Measurements from ENCODE around the gene ADAM8. TPM values are rescaled to one million over a fixed set of nuclear protein-coding genes. Genes with fewer than 3 reads are reported as not detected.
"Not testable (repeated sequence)": the region's sequence is repeated elsewhere in the genome, so short reads cannot be mapped to it uniquely, and the experiment has no call there.

The ADAM8 gene
- total and polyA plus RNA-seq, 8 donors = 2.0 to 9.8 (median 6.2) TPM

DNA sequence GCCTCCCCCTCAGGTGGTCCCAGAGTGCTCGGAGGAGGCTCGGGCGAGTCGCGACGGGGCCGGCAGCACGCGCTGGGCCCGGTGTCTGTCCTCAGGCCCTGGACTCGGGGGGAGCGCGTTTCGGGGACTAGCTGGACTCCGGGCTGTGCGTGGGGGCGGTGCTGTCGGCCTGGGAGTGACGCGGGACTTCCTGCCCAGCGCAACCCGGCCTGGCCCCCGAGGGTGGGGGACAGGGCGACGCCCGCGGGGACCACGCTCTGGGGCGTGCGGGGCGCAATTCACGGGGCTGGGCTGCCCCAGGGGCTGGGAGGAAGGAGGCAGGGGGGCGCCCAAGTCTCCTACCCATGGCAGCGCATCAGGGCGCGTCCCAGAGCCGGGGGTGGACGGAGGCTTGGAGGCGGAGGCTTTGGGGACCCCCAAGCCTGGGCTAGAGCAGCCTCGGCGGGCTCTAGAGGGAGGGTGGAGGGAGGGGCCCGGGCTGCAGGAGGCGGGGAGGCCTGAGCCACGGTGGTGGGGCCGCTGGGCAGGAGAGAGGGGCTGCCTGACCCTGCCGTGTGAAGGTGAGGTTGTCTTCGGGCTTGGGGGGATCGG is 41.3 kb downstream of the ADAM8 start:
- DNase-seq (no peak), ATAC-seq (peak in 2 of 4 donors; percentile 42 to 56), FAIRE-seq (no peak)
- peaks cover 0 to 4% (median 0%) of the 10 kb centered on the region in 3 donors for H3K4me1 ChIP-seq
- H3K27me3 ChIP-seq = peaks cover 0 to 26% (median 4%) of the 10 kb centered on the region in 4 donors
- TF ChIP-seq, protein P1, sequence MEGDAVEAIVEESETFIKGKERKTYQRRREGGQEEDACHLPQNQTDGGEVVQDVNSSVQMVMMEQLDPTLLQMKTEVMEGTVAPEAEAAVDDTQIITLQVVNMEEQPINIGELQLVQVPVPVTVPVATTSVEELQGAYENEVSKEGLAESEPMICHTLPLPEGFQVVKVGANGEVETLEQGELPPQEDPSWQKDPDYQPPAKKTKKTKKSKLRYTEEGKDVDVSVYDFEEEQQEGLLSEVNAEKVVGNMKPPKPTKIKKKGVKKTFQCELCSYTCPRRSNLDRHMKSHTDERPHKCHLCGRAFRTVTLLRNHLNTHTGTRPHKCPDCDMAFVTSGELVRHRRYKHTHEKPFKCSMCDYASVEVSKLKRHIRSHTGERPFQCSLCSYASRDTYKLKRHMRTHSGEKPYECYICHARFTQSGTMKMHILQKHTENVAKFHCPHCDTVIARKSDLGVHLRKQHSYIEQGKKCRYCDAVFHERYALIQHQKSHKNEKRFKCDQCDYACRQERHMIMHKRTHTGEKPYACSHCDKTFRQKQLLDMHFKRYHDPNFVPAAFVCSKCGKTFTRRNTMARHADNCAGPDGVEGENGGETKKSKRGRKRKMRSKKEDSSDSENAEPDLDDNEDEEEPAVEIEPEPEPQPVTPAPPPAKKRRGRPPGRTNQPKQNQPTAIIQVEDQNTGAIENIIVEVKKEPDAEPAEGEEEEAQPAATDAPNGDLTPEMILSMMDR (IDR thresholded peaks at IDR 0.05) = no peak
- H3K27ac ChIP-seq = no peak overlapping the region
- no peaks in the 10 kb centered on the region for H3K36me3 ChIP-seq
- WGBS, 2 donors = 5% methylated on average over 40 to 48 of the region's 48 CpGs
- intact Hi-C loops (cut with DNase I) = no loop called here
- H3K4me3 ChIP-seq = peak overlapping the region in 1 of 4 donors; percentile 14
- no peaks in the 10 kb centered on the region for H3K9me3 ChIP-seq

DNA sequence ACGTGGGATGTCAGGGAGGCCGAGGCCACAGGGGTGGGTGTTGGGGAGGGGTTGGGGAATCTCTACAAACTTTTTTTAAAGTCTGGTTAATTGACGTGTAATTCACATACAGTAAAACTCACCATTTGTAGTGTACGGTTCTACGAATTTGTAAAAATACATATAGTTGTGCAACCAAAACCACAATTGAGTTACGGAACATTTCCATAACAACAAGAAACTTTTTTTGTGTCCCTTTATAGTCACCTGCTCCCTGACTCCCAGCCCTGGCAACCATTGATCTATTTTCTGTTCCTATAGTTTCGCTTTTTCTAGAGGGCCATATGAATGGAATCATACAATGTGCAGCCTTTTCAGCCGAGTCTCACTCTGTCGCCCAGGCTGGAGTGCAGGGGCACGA is 41.9 kb downstream of the ADAM8 start:
- intact Hi-C loops (cut with DNase I); H3K36me3 ChIP-seq; DNase-seq; ATAC-seq; H3K4me3 ChIP-seq; H3K27ac ChIP-seq; FAIRE-seq; H3K9me3 ChIP-seq; H3K4me1 ChIP-seq: not testable (repeated sequence)
- H3K27me3 ChIP-seq = peaks cover 0 to 24% (median 5%) of the 10 kb centered on the region in 4 donors
- 50 to 54% methylated on average over 7 to 8 of the region's 10 CpGs for whole genome bisulfite sequencing, 2 donors

- Histone ChIP-seq H3K9me3 (no peaks in the 10 kb centered on the region), H3K36me3 (no peaks in the 10 kb centered on the region), H3K27ac (no peak overlapping the region), H3K27me3 (peaks cover 0 to 29% (median 5%) of the 10 kb centered on the region in 4 donors), H3K4me1 (peaks cover 0 to 4% (median 0%) of the 10 kb centered on the region in 3 donors), H3K4me3 (no peak overlapping the region)
- intact Hi-C loops (cut with DNase I) = no loop called here
- 39 to 52% methylated on average over 11 of the region's 11 CpGs for WGBS, 2 donors
- TF ChIP-seq, protein P1 (IDR thresholded peaks at IDR 0.05) = no peak
- ATAC-seq = no peak
- no peak for DNase-seq
- FAIRE-seq = no peak
Measured at GRCh38 chr10:133231946-133232574, 44.6 kb downstream of the ADAM8 start.

DNA sequence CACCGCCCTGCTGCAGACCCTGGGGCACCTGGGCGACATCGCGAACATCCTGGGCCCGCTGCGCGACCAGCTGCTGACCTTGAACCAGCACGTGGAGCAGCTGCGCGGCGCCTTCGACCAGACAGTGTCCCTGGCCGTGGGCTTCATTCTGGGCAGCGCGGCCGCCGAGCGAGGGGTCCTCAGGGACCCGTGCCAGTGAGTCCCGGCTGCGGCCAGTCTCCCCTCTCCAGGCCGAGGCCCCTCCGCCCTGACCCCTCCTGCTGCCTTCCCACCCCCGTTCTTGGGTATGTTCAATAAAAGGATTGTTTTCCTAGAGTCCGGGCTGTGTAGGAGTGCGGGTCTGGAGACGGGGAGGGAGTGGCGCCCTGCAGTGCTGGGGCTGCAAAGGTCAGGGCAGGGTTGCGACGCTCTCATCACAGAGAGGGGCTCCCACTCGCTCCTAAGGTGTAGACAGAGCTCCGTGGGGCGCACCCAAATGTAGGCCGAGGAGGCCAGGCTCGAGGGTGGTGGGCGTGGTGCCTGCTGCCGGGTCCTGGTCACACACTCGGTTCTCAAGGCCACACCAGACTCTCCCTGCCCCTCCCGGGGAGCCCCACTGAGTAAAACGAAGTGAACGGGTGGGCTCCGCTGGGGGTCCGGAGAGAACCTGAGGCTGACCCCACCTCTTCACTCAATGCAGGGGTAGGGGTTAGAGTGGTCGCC is 45.3 kb downstream of the ADAM8 start:
- TF ChIP-seq, protein P1 (IDR thresholded peaks at IDR 0.05) = no peak
- Histone ChIP-seq H3K4me3 (no peak overlapping the region), H3K4me1 (peaks cover 0 to 2% (median 0%) of the 10 kb centered on the region in 3 donors), H3K36me3 (no peaks in the 10 kb centered on the region), H3K9me3 (no peaks in the 10 kb centered on the region), H3K27ac (no peak overlapping the region), H3K27me3 (peaks cover 0 to 25% (median 5%) of the 10 kb centered on the region in 4 donors)
- intact Hi-C loops (cut with DNase I) = no loop called here
- WGBS, 2 donors = 8 to 23% methylated on average over 32 to 44 of the region's 44 CpGs
- FAIRE-seq (no peak), DNase-seq (no peak), ATAC-seq (no peak)

- H3K4me3 ChIP-seq = peak overlapping the region in 1 of 4 donors; percentile 18
- intact Hi-C loops (cut with DNase I) = no loop called here
Measured at GRCh38 chr10:133230387-133231195, 46.1 kb downstream of the ADAM8 start.

More at GRCh38 chr10:133230387-133231195, 46.1 kb downstream of the ADAM8 start:
- no peak for DNase-seq
- no peak for ATAC-seq
- FAIRE-seq = no peak
- no peaks in the 10 kb centered on the region for H3K9me3 ChIP-seq
- no peaks in the 10 kb centered on the region for H3K4me1 ChIP-seq
- H3K36me3 ChIP-seq = no peaks in the 10 kb centered on the region
- TF ChIP-seq, protein P1 (IDR thresholded peaks at IDR 0.05) = no peak
- 3% methylated on average over 67 to 122 of the region's 122 CpGs for WGBS, 2 donors
- H3K27me3 ChIP-seq = peaks cover 0 to 25% (median 5%) of the 10 kb centered on the region in 4 donors
- H3K27ac ChIP-seq = no peak overlapping the region

Measured in pancreas (tissue), 10 donors.